ENCODE results near the gene VMA21.

GRCh38 chrX:151397741-151398070, 700 bp downstream of the VMA21 start:
- TF ChIP-seq CTCF (IDR thresholded peaks at IDR 0.05) (no peak), POLR2A (IDR thresholded peaks at IDR 0.05) (no peak)

Data from right lobe of liver (tissue), 4 donors.